BJ (cell line): ENCODE measurements around the gene TMEM147. TPM values are rescaled to one million over a fixed set of nuclear protein-coding genes. Genes with fewer than 3 reads are reported as not detected.
A peak's percentile ranks its signal among the peaks of the same experiment; 100 is the strongest.

Experiments
- CTCF ChIA-PET: fragments of 350-600 bp; formaldehyde crosslinking; extraction: SDS; loops from one replicate; lab custom pipeline; 2021; ENCODE audit warnings: antibody characterized with exemption, inconsistent platforms; lab: Yijun Ruan, JAX
- POLR2A ChIA-PET: fragments of 300-600 bp; sonication (Branson Sonifier 250); formaldehyde crosslinking; extraction: SDS; loops from one replicate; lab custom pipeline; 2021; ENCODE audit warnings: antibody characterized with exemption; lab: Charles Lee
- DNase-seq: peaks from one replicate; pipeline ENCODE4 v3.0.0-alpha.2; 2011; ENCODE audit warnings: low read depth
- H3K27me3 ChIP-seq: 2 replicates; pipeline ENCODE4 v1.6.0; 2011; ENCODE audit warnings: low read length; ENCODE audit not compliant: control insufficient read depth, insufficient read depth
- H3K36me3 ChIP-seq: 2 replicates; pipeline ENCODE4 v1.5.1; 2011; ENCODE audit warnings: low read length; ENCODE audit not compliant: control insufficient read depth, insufficient read depth
- H3K4me3 ChIP-seq: 2 replicates; pipeline ENCODE4 v1.5.1; 2011; ENCODE audit warnings: low read depth, mild to moderate bottlenecking, control low read depth, low read length
- polyA plus RNA-seq: library from polyadenylated mRNA; depleted of rRNA; stranded (reverse); fragments of >200 nt; gene quantifications from 2 replicates; pipeline ENCODE4 v1.2.3, GENCODE V29; 2011
- TF ChIP-seq, protein P1 (sequence below): IDR thresholded peaks from 2 replicates; pipeline ENCODE4 v1.5.1; 2011; ENCODE audit warnings: low read depth, mild to moderate bottlenecking, control low read depth, inconsistent platforms, low read length, moderate library complexity; ENCODE audit not compliant: insufficient read depth

The TMEM147 gene
- polyA plus RNA-seq, 1 experiment: 200 TPM

DNA sequence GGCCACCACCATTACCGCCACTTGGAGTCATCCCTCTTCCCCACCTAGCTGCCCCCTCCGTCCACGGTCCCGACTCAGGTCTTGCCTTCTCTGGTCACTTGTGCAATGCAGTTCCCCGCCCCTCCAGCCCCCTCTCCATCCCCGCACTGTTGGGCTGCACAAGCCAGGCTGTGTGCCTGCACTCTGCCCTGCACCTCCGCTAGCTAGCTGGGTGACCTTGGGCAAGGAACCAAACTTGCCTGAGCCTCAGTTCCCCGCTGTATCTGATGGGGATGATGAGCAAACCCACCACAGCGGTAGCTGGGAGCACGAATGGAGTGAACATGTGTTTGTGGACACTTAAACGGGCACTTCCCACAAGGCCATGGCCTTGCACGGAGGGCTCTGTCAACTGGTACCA, 5.6 kb upstream of the TMEM147 start:
- Histone ChIP-seq H3K27me3 (no peaks in the 10 kb centered on the region), H3K36me3 (peaks cover 3% of the 10 kb centered on the region), H3K4me3 (no peak overlapping the region)
- POLR2A ChIA-PET: no interaction called here
- CTCF ChIA-PET: no interaction called here
- TF ChIP-seq, protein P1, sequence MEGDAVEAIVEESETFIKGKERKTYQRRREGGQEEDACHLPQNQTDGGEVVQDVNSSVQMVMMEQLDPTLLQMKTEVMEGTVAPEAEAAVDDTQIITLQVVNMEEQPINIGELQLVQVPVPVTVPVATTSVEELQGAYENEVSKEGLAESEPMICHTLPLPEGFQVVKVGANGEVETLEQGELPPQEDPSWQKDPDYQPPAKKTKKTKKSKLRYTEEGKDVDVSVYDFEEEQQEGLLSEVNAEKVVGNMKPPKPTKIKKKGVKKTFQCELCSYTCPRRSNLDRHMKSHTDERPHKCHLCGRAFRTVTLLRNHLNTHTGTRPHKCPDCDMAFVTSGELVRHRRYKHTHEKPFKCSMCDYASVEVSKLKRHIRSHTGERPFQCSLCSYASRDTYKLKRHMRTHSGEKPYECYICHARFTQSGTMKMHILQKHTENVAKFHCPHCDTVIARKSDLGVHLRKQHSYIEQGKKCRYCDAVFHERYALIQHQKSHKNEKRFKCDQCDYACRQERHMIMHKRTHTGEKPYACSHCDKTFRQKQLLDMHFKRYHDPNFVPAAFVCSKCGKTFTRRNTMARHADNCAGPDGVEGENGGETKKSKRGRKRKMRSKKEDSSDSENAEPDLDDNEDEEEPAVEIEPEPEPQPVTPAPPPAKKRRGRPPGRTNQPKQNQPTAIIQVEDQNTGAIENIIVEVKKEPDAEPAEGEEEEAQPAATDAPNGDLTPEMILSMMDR: no peak
- no peak for DNase-seq

GRCh38 chr19:35540356-35540927, 5.0 kb upstream of the TMEM147 start:
- DNase-seq: no peak
- ChIA-PET POLR2A (no interaction called here), CTCF (no interaction called here)
- Histone ChIP-seq H3K4me3 (no peak overlapping the region), H3K36me3 (peaks cover 3% of the 10 kb centered on the region), H3K27me3 (no peaks in the 10 kb centered on the region)
- TF ChIP-seq, protein P1: no peak

- ChIA-PET POLR2A (no interaction called here), CTCF (interaction anchor here (2.7 kb wide), 1 partner anchor 31 kb away, joined by 9 read pairs; no protein-coding TSS in a partner anchor)
- Histone ChIP-seq H3K27me3 (no peaks in the 10 kb centered on the region), H3K4me3 (no peak overlapping the region), H3K36me3 (peaks cover 3% of the 10 kb centered on the region)
- TF ChIP-seq, protein P1: no peak
- no peak for DNase-seq
These were observed 3.2 kb upstream of the TMEM147 start for GRCh38 chr19:35542209-35542608.

- H3K4me3 ChIP-seq: no peak overlapping the region
- CTCF ChIA-PET: interaction anchor here (1.5 to 2.7 kb wide), 2 partner anchors 14 to 33 kb away, joined by 3 to 9 read pairs; no protein-coding TSS in a partner anchor
- TF ChIP-seq, protein P1: no peak
- no peaks in the 10 kb centered on the region for H3K27me3 ChIP-seq
- POLR2A ChIA-PET: no interaction called here
- peaks cover 4% of the 10 kb centered on the region for H3K36me3 ChIP-seq
- no peak for DNase-seq
These were observed 1.9 kb upstream of the TMEM147 start for GRCh38 chr19:35543280-35544109.

DNA sequence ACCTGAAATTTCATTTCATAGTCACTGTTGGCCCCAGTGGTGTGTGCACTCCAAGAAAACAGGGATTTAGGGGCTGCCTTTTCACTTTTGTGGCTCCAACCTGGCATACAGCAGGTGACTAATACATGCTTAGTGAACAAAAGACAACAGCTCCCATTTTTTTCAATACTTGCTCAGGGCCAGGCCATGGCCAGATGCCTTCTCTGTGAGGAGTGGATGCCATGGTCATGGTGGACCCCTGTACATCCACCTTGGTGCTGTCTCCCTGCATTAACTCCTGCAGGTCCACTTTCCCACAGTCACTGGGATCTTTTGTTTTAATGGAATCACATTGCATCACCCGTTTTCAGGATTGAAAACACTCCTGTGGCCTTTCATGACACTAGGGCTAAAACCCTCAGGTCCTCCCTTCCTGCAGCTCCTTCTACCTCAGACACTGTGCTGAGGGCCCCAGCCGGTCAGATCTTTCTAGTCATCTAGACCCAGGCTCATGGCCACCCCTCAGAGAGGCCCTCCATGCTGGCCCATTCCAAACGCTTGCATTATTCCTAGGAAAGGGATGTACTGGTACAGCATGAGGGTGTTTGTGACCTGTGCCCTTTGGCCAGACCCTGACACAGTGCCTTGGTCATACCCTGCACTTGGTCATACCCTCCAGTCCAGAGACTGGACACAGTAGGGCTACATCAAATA, 1.2 kb upstream of the TMEM147 start:
- POLR2A ChIA-PET: no interaction called here
- CTCF ChIA-PET: interaction anchor here (0.9 to 1.5 kb wide), 3 partner anchors 10 to 34 kb away, joined by 3 to 5 read pairs (median 3); no protein-coding TSS in a partner anchor
- TF ChIP-seq, protein P1: no peak

More for the DNA sequence above, 1.2 kb upstream of the TMEM147 start:
- DNase-seq: no peak
- H3K4me3 ChIP-seq: peak overlapping the region; percentile 93
- H3K36me3 ChIP-seq: peaks cover 4% of the 10 kb centered on the region
- H3K27me3 ChIP-seq: no peaks in the 10 kb centered on the region
